HG03159 (cell line): ENCODE measurements around the gene UBE2M.

Experiments used
- ATAC-seq: cut with Tn5 transposase; IDR thresholded peaks from one replicate; pipeline ENCODE4 v1.9.1; 2021; ENCODE audit warnings: mild to moderate bottlenecking, moderate library complexity; ENCODE audit not compliant: unreplicated experiment

Gene UBE2M

GRCh38 chr19:58571575-58571947 is 13.2 kb upstream of the UBE2M start:
- ATAC-seq = no peak

- no peak for ATAC-seq
Measured at GRCh38 chr19:58570770-58571574, 12.6 kb upstream of the UBE2M start.

- no peak for ATAC-seq
Measured at GRCh38 chr19:58569943-58570670, 11.7 kb upstream of the UBE2M start.

GRCh38 chr19:58569191-58569942 is 11.0 kb upstream of the UBE2M start:
- no peak for ATAC-seq

- no peak for ATAC-seq
Measured at GRCh38 chr19:58568453-58569130, 10.2 kb upstream of the UBE2M start.

- no peak for ATAC-seq
Measured at GRCh38 chr19:58566989-58567388, 8.6 kb upstream of the UBE2M start.

GRCh38 chr19:58563823-58564222 is 5.4 kb upstream of the UBE2M start:
- ATAC-seq = no peak

- ATAC-seq = no peak
Measured at GRCh38 chr19:58563034-58563573, 4.7 kb upstream of the UBE2M start.

- ATAC-seq = no peak
Measured at GRCh38 chr19:58562122-58563033, 4.0 kb upstream of the UBE2M start.

- ATAC-seq = no peak
Measured at GRCh38 chr19:58561373-58562121, 3.1 kb upstream of the UBE2M start.

- no peak for ATAC-seq
Measured at GRCh38 chr19:58560921-58561320, 2.5 kb upstream of the UBE2M start.

GRCh38 chr19:58560007-58560887 is 1.8 kb upstream of the UBE2M start:
- no peak for ATAC-seq

- peak; percentile 18 for ATAC-seq
Measured at GRCh38 chr19:58559275-58560006, 1.0 kb upstream of the UBE2M start.

GRCh38 chr19:58558623-58559274 is 338 bp upstream of the UBE2M start:
- peak; percentile 50 for ATAC-seq

GRCh38 chr19:58557221-58558065 is 968 bp downstream of the UBE2M start:
- no peak for ATAC-seq

- no peak for ATAC-seq
Measured at GRCh38 chr19:58556622-58557220, 1.7 kb downstream of the UBE2M start.
